Thyroid gland (tissue), 4 donors: ENCODE data around the gene ITPR2.

ENCODE experiments used
- CTCF ChIP-seq, 6 experiments: fragments of 200-600 bp in 3 of 6; fragments of 450-650 bp in 3 of 6; sonication (generic) in 3 of 6; IDR thresholded peaks; one replicate each; pipeline ENCODE4 v1.5.1; 2016 to 2019; ENCODE audit warnings: antibody characterized with exemption in 6 of 6, mild to moderate bottlenecking in 2 of 6, inconsistent platforms in 1 of 6, moderate library complexity in 1 of 6
- POLR2A ChIP-seq, 2 donors: fragments of 450-650 bp; IDR thresholded peaks; one replicate each; pipeline ENCODE4 v1.6.1; 2017; ENCODE audit warnings: antibody characterized with exemption in 2 of 2, mild to moderate bottlenecking in 2 of 2, moderate library complexity in 1 of 2

GRCh38 chr12:26514364-26514763 is 318.6 kb downstream of the ITPR2 start:
- TF ChIP-seq CTCF (IDR thresholded peaks at IDR 0.05) (no peak), POLR2A (IDR thresholded peaks at IDR 0.05) (no peak)
